HEK293T (cell line): Measurements from ENCODE around the gene FOXI2.

Source experiments
- ARNT ChIP-seq: fragments of 450-650 bp; IDR thresholded peaks from 2 replicates; pipeline ENCODE4 v1.6.1; 2017; ENCODE audit warnings: mild to moderate bottlenecking
- BHLHE40 ChIP-seq: fragments of 450-650 bp; IDR thresholded peaks from 2 replicates; pipeline ENCODE4 v1.6.1; 2016; ENCODE audit warnings: mild to moderate bottlenecking, moderate library complexity, borderline replicate concordance
- FOXA1 ChIP-seq: fragments of 450-650 bp; IDR thresholded peaks from 2 replicates; pipeline ENCODE4 v1.6.1; 2016; ENCODE audit warnings: mild to moderate bottlenecking
- L3MBTL2 ChIP-seq: fragments of 450-650 bp; conservative IDR thresholded peaks from 2 replicates; pipeline ENCODE4 v1.6.1; 2016; ENCODE audit warnings: mild to moderate bottlenecking
- NFRKB ChIP-seq: fragments of 450-650 bp; IDR thresholded peaks from 2 replicates; pipeline ENCODE4 v1.6.1; 2016; ENCODE audit warnings: mild to moderate bottlenecking, moderate library complexity
- SP1 ChIP-seq: fragments of 450-650 bp; IDR thresholded peaks from 2 replicates; pipeline ENCODE4 v1.6.1; 2017
- TARDBP ChIP-seq: fragments of 450-650 bp; IDR thresholded peaks from 2 replicates; pipeline ENCODE4 v1.6.1; 2016
- ZNF384 ChIP-seq: fragments of 450-650 bp; IDR thresholded peaks from 2 replicates; pipeline ENCODE4 v1.6.1; 2016

DNA sequence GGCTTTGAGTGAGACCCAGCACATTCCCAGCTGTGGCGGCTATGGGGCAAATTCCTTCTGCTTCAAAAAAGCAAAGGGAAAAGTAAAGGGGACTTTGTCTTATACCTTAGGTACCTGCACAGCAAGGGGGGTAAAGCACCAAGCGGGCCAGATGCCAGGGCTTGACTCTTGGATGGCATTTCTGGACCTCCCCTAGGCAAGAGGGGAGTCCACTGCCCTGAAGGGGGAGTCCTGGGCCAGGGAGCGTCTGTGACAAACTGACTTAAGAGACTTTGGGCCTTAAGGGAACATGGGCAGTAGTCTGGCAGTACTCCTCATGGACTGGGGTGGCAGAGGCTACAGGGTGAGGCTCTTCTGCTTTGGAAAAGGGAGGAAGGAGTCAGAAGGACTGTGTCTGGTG is 16.1 kb upstream of the FOXI2 start:
- TF ChIP-seq BHLHE40: no peak
- no peak for TF ChIP-seq FOXA1
- no peak for TF ChIP-seq ZNF384
- TF ChIP-seq SP1: no peak
- TF ChIP-seq NFRKB: no peak
- TF ChIP-seq L3MBTL2: no peak
- no peak for TF ChIP-seq ARNT
- no peak for TF ChIP-seq TARDBP
